H7 (cell line): ENCODE measurements around the gene KRTAP4-8. TPM values are rescaled to one million over a fixed set of nuclear protein-coding genes. Genes with fewer than 3 reads are reported as not detected.
"Not testable (repeated sequence)": the region's sequence is repeated elsewhere in the genome, so short reads cannot be mapped to it uniquely, and the experiment has no call there.

Experiments
- DNase-seq: peaks from one replicate; pipeline ENCODE4 v3.0.0; 2012
- H3K27me3 ChIP-seq: 2 replicates; pipeline ENCODE4 v1.6.0; 2011; ENCODE audit warnings: mild to moderate bottlenecking, low read length; ENCODE audit not compliant: control insufficient read depth, insufficient read depth
- H3K36me3 ChIP-seq: replicated peaks from 2 replicates; pipeline ENCODE4 v1.5.1; 2011; ENCODE audit warnings: low read length; ENCODE audit not compliant: control insufficient read depth, insufficient read depth
- H3K4me3 ChIP-seq: 2 replicates; pipeline ENCODE4 v1.5.1; 2011; ENCODE audit warnings: low read depth, mild to moderate bottlenecking, control low read depth, low read length, moderate library complexity; ENCODE audit not compliant: insufficient read depth
- total RNA-seq: library from RNA; depleted of rRNA; stranded (reverse); fragments of >200 nt; shearing (Covaris generic); gene quantifications from 2 replicates; pipeline ENCODE4 v1.2.3, GENCODE V29; 2014

The KRTAP4-8 gene
- total RNA-seq, 1 experiment from 2014 or later: not detected

- no peaks in the 10 kb centered on the region for H3K27me3 ChIP-seq
- no peak for DNase-seq
- H3K36me3 ChIP-seq: no peaks in the 10 kb centered on the region
- no peak overlapping the region for H3K4me3 ChIP-seq
These were observed 34.5 kb downstream of the KRTAP4-8 start for GRCh38 chr17:41063449-41063848.

DNA sequence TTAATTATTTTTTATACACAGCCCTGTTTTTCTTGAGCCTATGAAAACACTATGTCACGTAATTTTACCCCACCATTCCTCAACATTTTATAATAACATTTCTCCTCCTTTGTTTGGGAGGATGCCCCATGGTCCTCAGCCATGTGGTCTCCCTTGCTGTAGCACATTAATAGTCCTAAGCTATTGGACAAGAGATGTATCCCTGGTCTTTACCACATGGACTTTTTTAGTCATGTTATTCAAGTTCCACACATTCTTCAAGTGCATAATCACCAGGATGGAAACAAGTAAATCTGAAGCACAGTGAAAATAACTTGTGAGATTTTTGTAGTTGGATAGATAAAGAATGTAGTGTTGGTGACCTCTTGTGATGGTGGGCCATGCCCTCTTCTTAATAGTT, 36.0 kb downstream of the KRTAP4-8 start:
- H3K27me3 ChIP-seq: no peaks in the 10 kb centered on the region
- no peak overlapping the region for H3K4me3 ChIP-seq
- DNase-seq: no peak
- H3K36me3 ChIP-seq: no peaks in the 10 kb centered on the region

DNA sequence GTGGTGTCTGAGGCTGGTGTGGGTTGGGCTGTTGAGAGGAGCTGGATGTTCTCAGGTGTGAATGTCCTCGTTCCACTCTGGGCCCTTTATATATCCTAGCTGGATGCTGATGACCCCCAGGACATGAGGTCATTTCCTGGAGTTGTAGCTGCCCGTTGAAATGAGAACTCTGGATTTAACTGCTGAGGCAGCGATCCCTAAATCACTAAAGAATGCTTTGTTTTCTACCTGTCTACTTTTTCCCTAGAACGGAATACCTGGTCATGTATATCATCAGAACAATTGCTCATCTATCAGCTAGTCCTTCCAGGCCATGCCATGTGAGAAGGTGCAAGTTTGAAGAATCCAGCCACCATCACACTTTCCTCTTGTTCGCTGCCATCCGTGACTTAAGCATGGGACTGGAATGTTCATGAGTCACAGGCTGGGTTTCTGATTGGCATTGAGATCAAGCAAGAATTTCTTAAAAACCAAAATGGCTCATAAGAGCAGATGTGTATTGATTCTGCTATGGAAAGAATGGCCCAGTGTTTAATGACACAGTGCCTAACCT, 37.8 kb downstream of the KRTAP4-8 start, which contains the start of gene KRTAP2-3:
TSS of gene KRTAP2-3 (minus strand) at position 63 of the 553 bp plus-strand sequence. CDS start 64 bp downstream, outside the sequence.
- no peaks in the 10 kb centered on the region for H3K27me3 ChIP-seq
- no peak within 1 kb of the TSS for H3K4me3 ChIP-seq
- DNase-seq: no peak
- H3K36me3 ChIP-seq: no peaks in the 10 kb centered on the region

DNA sequence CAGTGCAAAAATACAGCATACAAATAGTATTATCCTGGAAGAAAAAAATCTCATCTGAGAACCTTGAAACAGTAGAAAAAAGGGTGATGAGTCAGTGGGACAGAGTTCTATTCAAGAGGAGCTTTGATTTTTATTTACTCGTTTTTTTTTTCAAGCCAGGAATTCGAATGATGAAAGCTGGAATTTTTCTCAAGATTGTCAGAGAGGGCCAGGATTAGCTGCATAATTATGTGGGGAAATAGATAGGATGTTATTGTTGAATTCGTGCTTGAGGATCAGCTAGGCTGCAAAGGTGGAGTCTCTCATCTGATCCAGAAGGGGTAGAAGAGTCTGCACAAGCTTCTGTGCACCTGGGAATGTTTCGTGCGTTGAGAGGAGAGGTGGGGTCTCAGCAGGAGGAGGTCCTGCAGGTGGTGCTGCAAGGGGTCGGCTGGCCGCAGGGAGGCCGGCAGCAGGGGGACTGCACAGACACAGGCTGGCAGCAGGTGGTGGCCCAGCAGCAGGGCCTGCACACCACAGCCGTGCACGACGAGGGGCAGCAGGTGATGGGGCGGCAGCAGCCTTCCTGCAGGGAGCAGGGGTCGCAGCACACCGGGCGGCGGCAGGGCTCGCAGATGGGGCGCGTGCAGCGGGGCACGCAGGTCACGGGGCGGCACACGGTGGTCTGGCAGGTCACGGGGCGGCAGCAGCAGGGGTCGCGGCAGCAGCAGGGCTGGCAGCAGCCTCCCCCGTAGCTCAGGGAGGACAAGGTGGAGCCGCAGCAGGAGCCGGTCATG, 38.5 kb downstream of the KRTAP4-8 start:
- H3K4me3 ChIP-seq, H3K36me3 ChIP-seq, H3K27me3 ChIP-seq: not testable (repeated sequence)
- peak; percentile 29 for DNase-seq

GRCh38 chr17:41058741-41059140, 39.2 kb downstream of the KRTAP4-8 start:
- H3K27me3 ChIP-seq: no peaks in the 10 kb centered on the region
- H3K4me3 ChIP-seq: no peak overlapping the region
- no peaks in the 10 kb centered on the region for H3K36me3 ChIP-seq
- DNase-seq: no peak

- no peaks in the 10 kb centered on the region for H3K27me3 ChIP-seq
- no peaks in the 10 kb centered on the region for H3K36me3 ChIP-seq
- no peak for DNase-seq
- H3K4me3 ChIP-seq: no peak overlapping the region
These were observed 40.4 kb downstream of the KRTAP4-8 start for GRCh38 chr17:41057547-41057946.

DNA sequence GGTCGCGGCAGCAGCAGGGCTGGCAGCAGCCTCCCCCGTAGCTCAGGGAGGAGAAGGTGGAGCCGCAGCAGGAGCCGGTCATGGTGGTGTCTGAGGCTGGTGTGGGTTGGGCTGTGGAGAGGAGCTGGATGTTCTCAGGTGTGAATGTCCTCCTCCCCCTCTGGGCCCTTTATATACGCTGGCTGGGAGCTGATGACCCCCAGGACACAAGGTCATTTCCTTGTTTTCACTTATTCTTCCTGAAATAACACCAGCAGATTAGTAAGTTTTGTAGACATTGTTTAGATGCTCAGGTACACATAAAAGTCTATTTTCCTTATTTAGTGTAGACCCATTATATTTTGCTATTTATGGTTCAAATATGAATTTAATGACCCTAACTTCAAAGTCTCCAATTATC, 42.8 kb downstream of the KRTAP4-8 start, which contains the start of gene KRTAP2-2:
TSS of gene KRTAP2-2 (minus strand) at position 101 of the 400 bp plus-strand sequence. CDS start at position 82, 19 bp downstream.
- not testable (repeated sequence) for H3K4me3 ChIP-seq, DNase-seq, H3K36me3 ChIP-seq, H3K27me3 ChIP-seq

- DNase-seq: not testable (repeated sequence)
These were observed 43.4 kb downstream of the KRTAP4-8 start for GRCh38 chr17:41054556-41054955.

GRCh38 chr17:41054025-41054424, 43.9 kb downstream of the KRTAP4-8 start:
- Histone ChIP-seq H3K36me3 (no peaks in the 10 kb centered on the region), H3K4me3 (no peak overlapping the region), H3K27me3 (no peaks in the 10 kb centered on the region)
- DNase-seq: no peak

More at GRCh38 chr17:41054556-41054955, 43.4 kb downstream of the KRTAP4-8 start:
- not testable (repeated sequence) for H3K36me3 ChIP-seq, H3K4me3 ChIP-seq, H3K27me3 ChIP-seq

GRCh38 chr17:41052566-41052965, 45.4 kb downstream of the KRTAP4-8 start:
- DNase-seq: no peak
- no peaks in the 10 kb centered on the region for H3K36me3 ChIP-seq
- no peaks in the 10 kb centered on the region for H3K27me3 ChIP-seq
- H3K4me3 ChIP-seq: no peak overlapping the region

DNA sequence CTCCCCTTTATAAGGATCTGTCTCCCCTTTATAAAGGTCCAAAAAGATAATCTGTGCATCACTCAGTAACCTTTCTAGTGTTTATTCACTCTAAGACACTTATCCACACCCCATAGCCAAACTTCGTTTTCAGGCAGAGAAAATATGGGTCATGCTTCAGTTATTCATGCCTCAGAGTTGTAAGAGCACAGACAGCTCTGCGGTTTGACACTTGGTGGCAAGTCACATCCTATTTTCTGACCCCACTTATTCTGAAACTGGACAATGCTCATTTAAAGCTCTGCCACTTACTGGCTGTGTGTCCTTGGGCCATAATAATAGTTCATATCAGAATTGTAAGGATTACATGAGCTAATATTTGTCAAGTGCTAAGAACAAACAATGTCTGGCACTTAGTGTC, 48.8 kb downstream of the KRTAP4-8 start:
- no peaks in the 10 kb centered on the region for H3K36me3 ChIP-seq
- no peak for DNase-seq

GRCh38 chr17:41048441-41048840, 49.5 kb downstream of the KRTAP4-8 start:
- DNase-seq: no peak
- Histone ChIP-seq H3K36me3 (no peaks in the 10 kb centered on the region), H3K27me3 (no peaks in the 10 kb centered on the region), H3K4me3 (no peak overlapping the region)

More for the DNA sequence above, 48.8 kb downstream of the KRTAP4-8 start:
- H3K27me3 ChIP-seq: no peaks in the 10 kb centered on the region
- no peak overlapping the region for H3K4me3 ChIP-seq
